Measurements from ENCODE around the gene CYP2U1. TPM values are rescaled to one million over a fixed set of nuclear protein-coding genes. Genes with fewer than 3 reads are reported as not detected.

Gene CYP2U1
- total RNA-seq, 1 experiment from 2014 or later = 4.1 TPM

DNA sequence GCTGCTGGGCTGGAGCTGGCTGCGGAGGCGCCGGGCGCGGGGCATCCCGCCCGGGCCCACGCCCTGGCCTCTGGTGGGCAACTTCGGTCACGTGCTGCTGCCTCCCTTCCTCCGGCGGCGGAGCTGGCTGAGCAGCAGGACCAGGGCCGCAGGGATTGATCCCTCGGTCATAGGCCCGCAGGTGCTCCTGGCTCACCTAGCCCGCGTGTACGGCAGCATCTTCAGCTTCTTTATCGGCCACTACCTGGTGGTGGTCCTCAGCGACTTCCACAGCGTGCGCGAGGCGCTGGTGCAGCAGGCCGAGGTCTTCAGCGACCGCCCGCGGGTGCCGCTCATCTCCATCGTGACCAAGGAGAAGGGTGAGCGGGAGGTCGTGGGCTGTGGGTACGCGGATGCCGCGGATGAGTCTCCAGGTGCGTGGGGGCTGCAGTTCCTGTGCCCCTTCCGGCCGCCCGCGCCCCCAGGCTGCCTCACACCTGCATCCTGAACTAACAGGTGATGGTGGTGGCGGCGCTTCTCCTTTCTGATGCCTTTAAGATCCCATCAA is 499 bp downstream of the CYP2U1 start:
- H3K9me3 ChIP-seq (ENCODE audit: low read length) = no peaks in the 10 kb centered on the region
- H3K4me2 ChIP-seq (ENCODE audit: low read length) = peak overlapping the region; percentile 97
- peaks cover 13% of the 10 kb centered on the region; the same call in 1 of the 2 replicates for H3K4me1 ChIP-seq (ENCODE audit: insufficient read depth, low read length)
- no TSS peak for BruUV-seq (replicated peaks)
- ChIA-PET POLR2A (ENCODE audit: unreplicated experiment) (no interaction called here), CTCF (no interaction called here)
- ATAC-seq (peak; percentile 7), DNase-seq (no peak)
- H3K36me3 ChIP-seq (ENCODE audit: low read depth, low read length) = no peaks in the 10 kb centered on the region
- no peaks in the 10 kb centered on the region for H3K27me3 ChIP-seq (ENCODE audit: low read length)
- 0 out of 2 replicates have a peak, but pooled peaks cover 5% of the 10 kb centered on the region for H3K79me2 ChIP-seq (ENCODE audit: low read length)
- peak overlapping the region; percentile 58 for H3K9ac ChIP-seq (ENCODE audit: low read length)
- TF ChIP-seq EZH2phosphoT487 (IDR thresholded peaks at IDR 0.05; ENCODE audit: borderline replicate concordance, low read length) (no peak), EZH2 (IDR thresholded peaks at IDR 0.05; ENCODE audit: low read length, unreplicated experiment) (no peak)
- TF ChIP-seq, protein P1, sequence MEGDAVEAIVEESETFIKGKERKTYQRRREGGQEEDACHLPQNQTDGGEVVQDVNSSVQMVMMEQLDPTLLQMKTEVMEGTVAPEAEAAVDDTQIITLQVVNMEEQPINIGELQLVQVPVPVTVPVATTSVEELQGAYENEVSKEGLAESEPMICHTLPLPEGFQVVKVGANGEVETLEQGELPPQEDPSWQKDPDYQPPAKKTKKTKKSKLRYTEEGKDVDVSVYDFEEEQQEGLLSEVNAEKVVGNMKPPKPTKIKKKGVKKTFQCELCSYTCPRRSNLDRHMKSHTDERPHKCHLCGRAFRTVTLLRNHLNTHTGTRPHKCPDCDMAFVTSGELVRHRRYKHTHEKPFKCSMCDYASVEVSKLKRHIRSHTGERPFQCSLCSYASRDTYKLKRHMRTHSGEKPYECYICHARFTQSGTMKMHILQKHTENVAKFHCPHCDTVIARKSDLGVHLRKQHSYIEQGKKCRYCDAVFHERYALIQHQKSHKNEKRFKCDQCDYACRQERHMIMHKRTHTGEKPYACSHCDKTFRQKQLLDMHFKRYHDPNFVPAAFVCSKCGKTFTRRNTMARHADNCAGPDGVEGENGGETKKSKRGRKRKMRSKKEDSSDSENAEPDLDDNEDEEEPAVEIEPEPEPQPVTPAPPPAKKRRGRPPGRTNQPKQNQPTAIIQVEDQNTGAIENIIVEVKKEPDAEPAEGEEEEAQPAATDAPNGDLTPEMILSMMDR (conservative IDR thresholded peaks at IDR 0.05; ENCODE audit: low read depth, low read length) = no peak
- H3F3A ChIP-seq (ENCODE audit: low read length, unreplicated experiment) = no peaks in the 10 kb centered on the region
- peak overlapping the region; percentile 67 for H3K4me3 ChIP-seq (ENCODE audit: low read length)
- H4K20me1 ChIP-seq (ENCODE audit: low read length) = no peaks in the 10 kb centered on the region
- H3K27ac ChIP-seq (ENCODE audit: low read length) = no peak overlapping the region
- H2AFZ ChIP-seq (ENCODE audit: low read length) = peak overlapping the region; percentile 96
- H3K9me2 ChIP-seq (replicated peaks; ENCODE audit: low read length) = no peaks in the 10 kb centered on the region
- intact Hi-C loops (cut with micrococcal nuclease) = loop anchor here (2.0 kb wide), 1 partner anchor 57 kb away; the partner anchor contains the start of gene HADH

DNA sequence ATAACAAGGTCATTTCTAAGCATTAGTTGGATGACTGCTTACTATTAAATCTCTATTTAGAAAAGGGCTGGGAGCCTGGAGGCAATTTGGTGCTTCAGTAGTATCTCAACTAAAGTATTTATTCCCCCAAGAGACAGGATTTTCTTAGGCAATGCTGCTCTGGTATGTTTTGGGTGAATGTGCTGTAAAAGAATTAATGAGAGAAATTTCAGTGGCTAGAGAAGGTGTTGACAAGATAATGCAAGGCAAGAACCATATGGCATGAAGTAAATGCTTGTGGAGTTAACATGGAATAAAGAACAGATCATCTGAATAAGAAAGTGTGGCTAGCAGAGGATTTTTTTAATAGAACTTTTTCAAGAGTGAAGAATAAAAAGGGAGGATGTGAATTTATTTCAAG is 3.9 kb downstream of the CYP2U1 start:
- Histone ChIP-seq H3K4me2 (ENCODE audit: low read length) (no peak overlapping the region), H3F3A (ENCODE audit: low read length, unreplicated experiment) (no peaks in the 10 kb centered on the region), H3K79me2 (ENCODE audit: low read length) (0 out of 2 replicates have a peak, but pooled peaks cover 5% of the 10 kb centered on the region), H4K20me1 (ENCODE audit: low read length) (no peaks in the 10 kb centered on the region), H3K27ac (ENCODE audit: low read length) (no peak overlapping the region), H3K27me3 (ENCODE audit: low read length) (no peaks in the 10 kb centered on the region), H3K9me2 (replicated peaks; ENCODE audit: low read length) (no peaks in the 10 kb centered on the region), H3K4me1 (ENCODE audit: insufficient read depth, low read length) (peaks cover 12% of the 10 kb centered on the region; the same call in 1 of the 2 replicates), H2AFZ (ENCODE audit: low read length) (no peak overlapping the region), H3K9me3 (ENCODE audit: low read length) (no peaks in the 10 kb centered on the region), H3K4me3 (ENCODE audit: low read length) (no peak overlapping the region), H3K9ac (ENCODE audit: low read length) (no peak overlapping the region), H3K36me3 (ENCODE audit: low read depth, low read length) (no peaks in the 10 kb centered on the region)
- no TSS peak for BruUV-seq (replicated peaks)
- intact Hi-C loops (cut with micrococcal nuclease) = no loop called here
- ChIA-PET POLR2A (ENCODE audit: unreplicated experiment) (no interaction called here), CTCF (no interaction called here)
- ATAC-seq (no peak), DNase-seq (no peak)
- no peak for TF ChIP-seq EZH2phosphoT487 (IDR thresholded peaks at IDR 0.05; ENCODE audit: borderline replicate concordance, low read length)
- TF ChIP-seq EZH2 (IDR thresholded peaks at IDR 0.05; ENCODE audit: low read length, unreplicated experiment) = no peak
- TF ChIP-seq, protein P1 (conservative IDR thresholded peaks at IDR 0.05; ENCODE audit: low read depth, low read length) = no peak

DNA sequence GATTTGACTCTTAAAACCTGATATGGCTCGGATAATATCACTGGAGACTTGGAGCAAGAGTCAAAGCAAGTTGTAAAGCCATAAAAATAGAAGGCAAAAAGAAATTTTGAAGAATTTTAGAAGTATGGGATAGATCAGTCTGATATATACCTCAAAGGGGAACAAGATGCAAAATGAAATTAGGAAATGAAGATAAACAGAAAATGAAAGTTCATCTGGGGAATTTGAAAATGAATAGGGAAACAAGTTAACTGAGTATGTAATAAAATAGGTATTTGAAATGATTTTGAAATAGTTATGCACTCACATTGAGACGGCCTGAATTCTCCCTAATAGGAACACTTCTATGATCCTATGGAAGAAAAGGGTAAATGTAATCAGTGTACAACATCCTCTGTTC is 5.7 kb downstream of the CYP2U1 start:
- H3K79me2 ChIP-seq (ENCODE audit: low read length) = 0 out of 2 replicates have a peak, but pooled peaks cover 4% of the 10 kb centered on the region
- H3K27me3 ChIP-seq (ENCODE audit: low read length) = no peaks in the 10 kb centered on the region
- ATAC-seq (no peak), DNase-seq (no peak)
- H3K9me2 ChIP-seq (replicated peaks; ENCODE audit: low read length) = no peaks in the 10 kb centered on the region
- no peak overlapping the region for H3K27ac ChIP-seq (ENCODE audit: low read length)
- no peaks in the 10 kb centered on the region for H3K9me3 ChIP-seq (ENCODE audit: low read length)
- no peaks in the 10 kb centered on the region for H4K20me1 ChIP-seq (ENCODE audit: low read length)
- H3K4me1 ChIP-seq (ENCODE audit: insufficient read depth, low read length) = peaks cover 6% of the 10 kb centered on the region; the same call in 1 of the 2 replicates
- TF ChIP-seq, protein P1 (conservative IDR thresholded peaks at IDR 0.05; ENCODE audit: low read depth, low read length) = no peak
- TF ChIP-seq EZH2 (IDR thresholded peaks at IDR 0.05; ENCODE audit: low read length, unreplicated experiment) (no peak), EZH2phosphoT487 (IDR thresholded peaks at IDR 0.05; ENCODE audit: borderline replicate concordance, low read length) (no peak)
- H3F3A ChIP-seq (ENCODE audit: low read length, unreplicated experiment) = no peaks in the 10 kb centered on the region
- no peak overlapping the region for H3K4me3 ChIP-seq (ENCODE audit: low read length)
- H3K36me3 ChIP-seq (ENCODE audit: low read depth, low read length) = no peaks in the 10 kb centered on the region
- no peak overlapping the region for H3K9ac ChIP-seq (ENCODE audit: low read length)
- no peak overlapping the region for H3K4me2 ChIP-seq (ENCODE audit: low read length)
- no TSS peak for BruUV-seq (replicated peaks)
- POLR2A ChIA-PET (ENCODE audit: unreplicated experiment) = no interaction called here
- H2AFZ ChIP-seq (ENCODE audit: low read length) = no peak overlapping the region
- intact Hi-C loops (cut with micrococcal nuclease) = no loop called here
- CTCF ChIA-PET = no interaction called here
